A673 (cell line): ENCODE data around the gene CELF4.

Experiments
- EZH2 ChIP-seq: fragments of 200-600 bp; sonication (generic); IDR thresholded peaks from 2 replicates; pipeline ENCODE4 v1.6.1; 2017; ENCODE audit warnings: borderline replicate concordance, low read depth, mild to moderate bottlenecking, mixed read lengths, antibody characterized with exemption, low read length; ENCODE audit not compliant: poor library complexity, severe bottlenecking
- TF ChIP-seq, protein P1 (sequence below): fragments of 300-800, 200-600 bp; sonication (generic); conservative IDR thresholded peaks from 2 replicates; pipeline ENCODE4 v1.5.1; 2017; ENCODE audit warnings: low read depth, mild to moderate bottlenecking, antibody characterized with exemption, low read length, moderate library complexity, mixed read lengths

GRCh38 chr18:37608876-37609275 lies 43.3 kb upstream of the CELF4 start:
- TF ChIP-seq, protein P1, sequence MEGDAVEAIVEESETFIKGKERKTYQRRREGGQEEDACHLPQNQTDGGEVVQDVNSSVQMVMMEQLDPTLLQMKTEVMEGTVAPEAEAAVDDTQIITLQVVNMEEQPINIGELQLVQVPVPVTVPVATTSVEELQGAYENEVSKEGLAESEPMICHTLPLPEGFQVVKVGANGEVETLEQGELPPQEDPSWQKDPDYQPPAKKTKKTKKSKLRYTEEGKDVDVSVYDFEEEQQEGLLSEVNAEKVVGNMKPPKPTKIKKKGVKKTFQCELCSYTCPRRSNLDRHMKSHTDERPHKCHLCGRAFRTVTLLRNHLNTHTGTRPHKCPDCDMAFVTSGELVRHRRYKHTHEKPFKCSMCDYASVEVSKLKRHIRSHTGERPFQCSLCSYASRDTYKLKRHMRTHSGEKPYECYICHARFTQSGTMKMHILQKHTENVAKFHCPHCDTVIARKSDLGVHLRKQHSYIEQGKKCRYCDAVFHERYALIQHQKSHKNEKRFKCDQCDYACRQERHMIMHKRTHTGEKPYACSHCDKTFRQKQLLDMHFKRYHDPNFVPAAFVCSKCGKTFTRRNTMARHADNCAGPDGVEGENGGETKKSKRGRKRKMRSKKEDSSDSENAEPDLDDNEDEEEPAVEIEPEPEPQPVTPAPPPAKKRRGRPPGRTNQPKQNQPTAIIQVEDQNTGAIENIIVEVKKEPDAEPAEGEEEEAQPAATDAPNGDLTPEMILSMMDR, result no peak
- TF ChIP-seq EZH2, result no peak
